T-cell (primary cell): Measurements from ENCODE around the gene MEGF8. TPM values are rescaled to one million over a fixed set of nuclear protein-coding genes. Genes with fewer than 3 reads are reported as not detected.

Source experiments
- ATAC-seq, 4 experiments: fragments of 200-7000 bp in 3 of 4; fragments of 150-1000 bp in 1 of 4; cut with Tn5 transposase; replicated peaks in 1 of 4; 1 replicate in 3 of 4; 2 replicates in 1 of 4; pipeline ENCODE4 v1.10.0; 2021; ENCODE audit warnings: moderate library complexity in 3 of 4, mild to moderate bottlenecking in 2 of 4, moderate number of reproducible peaks in 1 of 4
- CTCF ChIA-PET, 2 donors: fragments of 300-600 bp; sonication (Branson Sonifier 250); formaldehyde crosslinking; loops; one replicate each; lab custom pipeline; 2022; ENCODE audit warnings: antibody characterized with exemption in 2 of 2; lab: Charles Lee
- POLR2A ChIA-PET, 2 donors: fragments of 300-600 bp; sonication (Branson Sonifier 250); formaldehyde crosslinking; loops; one replicate each; lab custom pipeline; 2022; ENCODE audit warnings: antibody characterized with exemption in 2 of 2; lab: Charles Lee
- DNase-seq, 35 experiments: peaks; one replicate each; pipeline versions ENCODE4 v3.0.0 to v3.0.0-alpha.2; 2013 to 2023
- H3K27ac ChIP-seq: one replicate; pipeline ENCODE4 v1.5.1; 2013; ENCODE audit warnings: low read length
- H3K27me3 ChIP-seq, 2 experiments: replicated peaks in 1 of 2; 1 replicate in 1 of 2; 2 replicates in 1 of 2; pipeline versions ENCODE4 v1.6.1 to v1.7.0; 2013; ENCODE audit warnings: low read length in 1 of 2, mixed read lengths in 1 of 2; ENCODE audit not compliant: control insufficient read depth in 2 of 2, insufficient read depth in 2 of 2; ENCODE audit errors: extremely low read depth in 1 of 2
- H3K36me3 ChIP-seq, 2 donors: 1 replicate in 1 of 2; 2 replicates in 1 of 2; pipeline versions ENCODE4 v1.6.1 to v1.7.0; 2013; ENCODE audit warnings: low read length in 1 of 2; ENCODE audit not compliant: control insufficient read depth in 2 of 2, insufficient read depth in 1 of 2; ENCODE audit errors: extremely low read depth in 1 of 2
- H3K4me1 ChIP-seq, 2 experiments: 1 replicate in 1 of 2; 2 replicates in 1 of 2; pipeline versions ENCODE4 v1.6.1 to v1.7.0; 2013; ENCODE audit warnings: low read length in 2 of 2, mixed read lengths in 1 of 2; ENCODE audit not compliant: insufficient read depth in 2 of 2, control insufficient read depth in 1 of 2; ENCODE audit errors: extremely low read depth in 1 of 2
- H3K4me3 ChIP-seq, 2 donors: 1 replicate in 1 of 2; 2 replicates in 1 of 2; pipeline versions ENCODE4 v1.5.1 to v1.7.0; 2013; ENCODE audit warnings: mild to moderate bottlenecking in 2 of 2, low read length in 1 of 2, moderate library complexity in 1 of 2; ENCODE audit not compliant: control insufficient read depth in 1 of 2; ENCODE audit errors: extremely low read depth in 1 of 2
- H3K9me3 ChIP-seq: 2 replicates; pipeline ENCODE4 v1.7.0; 2013
- H3K27ac Mint-ChIP-seq, 2 donors: one replicate each; pipeline ENCODE4 v1.8.0; 2020 to 2021; ENCODE audit warnings: mild to moderate bottlenecking in 2 of 2, mixed read lengths in 2 of 2
- H3K27me3 Mint-ChIP-seq, 2 donors: one replicate each; pipeline ENCODE4 v1.8.0; 2021 to 2022; ENCODE audit warnings: mixed read lengths in 2 of 2
- H3K36me3 Mint-ChIP-seq: one replicate; pipeline ENCODE4 v1.8.0; 2021; ENCODE audit warnings: mixed read lengths
- H3K4me1 Mint-ChIP-seq, 3 donors: one replicate each; pipeline ENCODE4 v1.8.0; 2020 to 2022; ENCODE audit warnings: mixed read lengths in 3 of 3, mild to moderate bottlenecking in 1 of 3
- H3K4me3 Mint-ChIP-seq, 3 donors: one replicate each; pipeline ENCODE4 v1.8.0; 2020 to 2022; ENCODE audit warnings: mild to moderate bottlenecking in 3 of 3, mixed read lengths in 3 of 3, moderate library complexity in 3 of 3
- H3K9me3 Mint-ChIP-seq, 3 donors: one replicate each; pipeline ENCODE4 v1.8.0; 2020 to 2022; ENCODE audit warnings: mixed read lengths in 3 of 3
- WGBS: methylation state at CpG from one replicate; pipeline ENCODE4 v1.1.5; 2013; ENCODE audit warnings: missing lambda C conversion rate; ENCODE audit not compliant: insufficient coverage; 5-methylcytosine and 5-hydroxymethylcytosine counted together
- total RNA-seq, 35 experiments: library from RNA in 6 of 35; stranded (reverse) in 6 of 35; fragments of 120-200 nt in 1 of 35; gene quantifications; one replicate each; pipeline versions ENCODE4 v1.2.1 to v1.2.4 and lab custom pipeline; 2013 to 2026

MEGF8 gene
- total RNA-seq, 5 donors from 2014 or later (not counting 1 experiment from before 2014, with no cell fraction given) = 5.2 to 11.4 (median 9.6) TPM

GRCh38 chr19:42301646-42302203 lies 23.7 kb upstream of the MEGF8 start, which contains the start of gene PRR19:
Gene PRR19, plus strand, starts transcription at chr19:42302132. Its CDS starts 7,453 bp downstream, at chr19:42309585.
- Mint-ChIP-seq H3K27me3 (no peaks in the 10 kb centered on the region), H3K4me3 (peak within 1 kb of the TSS; percentile 84 to 89 (median 88)), H3K9me3 (no peaks in the 10 kb centered on the region), H3K4me1 (peaks cover 21 to 29% (median 26%) of the 10 kb centered on the region in 3 donors), H3K36me3 (no peaks in the 10 kb centered on the region), H3K27ac (peak within 1 kb of the TSS; percentile 81 to 82)
- H3K4me1 ChIP-seq = peaks cover 7 to 26% of the 10 kb centered on the region in 2 experiments
- peak within 1 kb of the TSS; percentile 60 for H3K27ac ChIP-seq
- ATAC-seq (peak; percentile 17 to 24 (median 18)), DNase-seq (no peak)
- 6% methylated on average over 20 of the region's 21 CpGs for WGBS
- H3K4me3 ChIP-seq = peak within 1 kb of the TSS; percentile 66 to 77
- no peaks in the 10 kb centered on the region for H3K27me3 ChIP-seq
- H3K9me3 ChIP-seq = no peaks in the 10 kb centered on the region
- CTCF ChIA-PET = interaction anchor here in 1 of 2 donors (0.6 kb wide), 1 partner anchor 21 kb away, joined by 5 read pairs; no protein-coding TSS in a partner anchor
- H3K36me3 ChIP-seq = peaks cover 0 to 3% of the 10 kb centered on the region in 2 donors
- POLR2A ChIA-PET = no interaction called here

DNA sequence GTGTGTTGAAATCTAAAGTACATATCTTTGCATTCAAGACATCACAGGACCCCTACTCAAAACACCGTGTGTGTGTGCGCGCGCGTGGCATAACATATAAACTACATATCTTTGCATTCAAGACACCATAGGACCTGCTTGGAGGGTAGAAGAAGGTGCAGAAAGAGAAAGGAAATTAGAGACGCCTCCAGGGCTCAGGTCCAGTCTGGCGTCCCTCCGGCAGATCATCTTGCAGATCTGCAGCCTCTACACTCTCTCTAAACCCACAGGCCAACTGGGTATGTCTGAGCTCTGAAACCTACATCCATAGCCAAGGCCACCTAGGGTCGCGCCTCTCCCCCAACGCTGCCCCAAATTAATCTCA lies 22.4 kb upstream of the MEGF8 start:
- Mint-ChIP-seq H3K9me3 (no peaks in the 10 kb centered on the region), H3K36me3 (no peaks in the 10 kb centered on the region), H3K27ac (peak overlapping the region; percentile 76 to 82), H3K27me3 (no peaks in the 10 kb centered on the region), H3K4me1 (peaks cover 21 to 29% (median 26%) of the 10 kb centered on the region in 3 donors), H3K4me3 (peak overlapping the region; percentile 84 to 89 (median 88))
- Histone ChIP-seq H3K36me3 (no peaks in the 10 kb centered on the region), H3K27me3 (no peaks in the 10 kb centered on the region), H3K4me3 (peak overlapping the region in 1 of 2 donors; percentile 77), H3K4me1 (peaks cover 7 to 26% of the 10 kb centered on the region in 2 experiments), H3K27ac (peak overlapping the region; percentile 27), H3K9me3 (no peaks in the 10 kb centered on the region)
- ChIA-PET POLR2A (no interaction called here), CTCF (no interaction called here)
- 100% methylated on average over 3 of the region's 11 CpGs for WGBS
- DNase-seq = no peak
- no peak for ATAC-seq

DNA sequence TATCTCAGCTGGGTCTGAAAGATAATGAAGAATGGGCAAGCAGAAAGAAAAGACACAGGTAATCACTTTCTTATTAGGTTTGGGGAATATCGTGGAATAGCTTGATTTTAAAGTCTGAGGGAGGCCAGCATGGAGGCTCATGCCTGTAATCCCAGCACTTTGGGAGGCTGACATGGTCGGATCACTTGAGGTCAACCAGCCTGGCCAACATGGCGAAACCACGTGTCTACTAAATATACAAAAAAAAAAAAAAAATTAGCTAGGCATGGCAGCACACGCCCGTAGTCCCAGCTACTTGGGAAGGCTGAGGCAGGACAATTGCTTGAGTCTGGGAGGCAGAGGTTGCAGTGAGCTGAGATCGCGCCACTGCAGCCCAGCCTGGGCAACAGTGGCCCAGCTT lies 21.6 kb upstream of the MEGF8 start:
- H3K36me3 Mint-ChIP-seq = no peaks in the 10 kb centered on the region
- H3K9me3 Mint-ChIP-seq = no peaks in the 10 kb centered on the region
- H3K27ac ChIP-seq = no peak overlapping the region
- ChIA-PET CTCF (interaction anchor here (0.6 to 0.7 kb wide), 2 partner anchors 49 to 1135 kb away, joined by 3 read pairs; no protein-coding TSS in a partner anchor), POLR2A (interaction anchor here (0.6 to 0.7 kb wide), 3 partner anchors 19 to 1998 kb away, joined by 3 to 6 read pairs (median 3); no protein-coding TSS in a partner anchor)
- no peak overlapping the region for H3K4me3 ChIP-seq
- peaks cover 7 to 26% of the 10 kb centered on the region in 2 experiments for H3K4me1 ChIP-seq
- DNase-seq = no peak
- peak overlapping the region; percentile 66 to 76 for H3K27ac Mint-ChIP-seq
- H3K9me3 ChIP-seq = no peaks in the 10 kb centered on the region
- no peaks in the 10 kb centered on the region for H3K27me3 Mint-ChIP-seq
- peak overlapping the region; percentile 84 to 89 (median 88) for H3K4me3 Mint-ChIP-seq
- H3K4me1 Mint-ChIP-seq = peaks cover 21 to 29% (median 26%) of the 10 kb centered on the region in 3 donors
- H3K36me3 ChIP-seq = no peaks in the 10 kb centered on the region
- no peaks in the 10 kb centered on the region for H3K27me3 ChIP-seq
- no peak for ATAC-seq
- 100% methylated on average over 2 of the region's 8 CpGs for WGBS

DNA sequence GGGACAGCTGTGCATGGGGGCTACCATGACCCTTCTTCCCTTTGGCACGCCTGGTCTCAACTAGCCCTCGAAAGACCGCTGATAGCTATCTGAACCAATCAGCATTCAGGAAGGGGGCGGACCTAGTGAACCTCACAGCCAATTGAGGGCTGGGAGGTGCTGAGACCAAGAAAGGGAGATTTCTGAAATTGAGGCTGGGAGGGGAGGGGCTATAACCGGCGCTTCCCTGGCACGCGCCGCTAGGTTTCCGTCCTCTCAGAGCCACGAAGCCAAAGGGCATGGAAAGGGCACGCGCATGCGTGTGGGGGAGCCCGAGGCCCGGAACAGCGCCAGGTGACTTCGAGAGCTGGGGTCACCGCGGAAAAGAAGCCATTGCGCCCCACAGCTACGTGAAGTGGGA lies 18.8 kb upstream of the MEGF8 start:
- Mint-ChIP-seq H3K4me1 (peaks cover 15 to 22% (median 16%) of the 10 kb centered on the region in 3 donors), H3K27ac (no peak overlapping the region), H3K27me3 (peaks cover 0 to 4% of the 10 kb centered on the region in 2 donors), H3K36me3 (no peaks in the 10 kb centered on the region), H3K9me3 (no peaks in the 10 kb centered on the region), H3K4me3 (no peak overlapping the region)
- WGBS = 96% methylated on average over 13 of the region's 22 CpGs
- peaks cover 4 to 20% of the 10 kb centered on the region in 2 experiments for H3K4me1 ChIP-seq
- no peaks in the 10 kb centered on the region for H3K36me3 ChIP-seq
- no peak overlapping the region for H3K4me3 ChIP-seq
- no peaks in the 10 kb centered on the region for H3K9me3 ChIP-seq
- H3K27ac ChIP-seq = no peak overlapping the region
- ChIA-PET POLR2A (no interaction called here), CTCF (no interaction called here)
- peaks cover 0 to 15% of the 10 kb centered on the region in 2 experiments for H3K27me3 ChIP-seq
- ATAC-seq (no peak), DNase-seq (no peak)

DNA sequence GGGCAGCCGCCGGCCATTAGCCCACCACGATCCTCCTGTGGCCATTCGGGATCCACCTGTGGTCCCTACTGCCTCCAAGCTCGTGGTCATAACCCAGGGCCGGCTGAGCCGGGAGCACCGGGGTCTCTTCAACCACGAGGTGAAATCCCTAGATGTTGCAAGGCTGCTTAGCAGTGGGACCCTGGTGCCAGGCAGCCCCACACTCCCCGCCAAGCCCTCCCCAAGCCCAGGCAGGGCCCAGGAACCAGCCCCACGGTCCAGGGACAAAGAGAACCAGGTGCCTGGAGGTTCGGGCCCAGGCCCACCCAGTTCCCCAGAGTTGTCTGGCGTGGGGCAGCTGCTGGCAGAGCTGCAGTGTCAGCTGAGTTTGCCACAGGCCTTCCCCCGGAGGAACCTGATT lies 15.7 kb upstream of the MEGF8 start:
- POLR2A ChIA-PET = no interaction called here
- CTCF ChIA-PET = no interaction called here
- ATAC-seq (no peak), DNase-seq (no peak)
- WGBS = 88% methylated on average over 14 of the region's 14 CpGs
- no peak overlapping the region for H3K27ac Mint-ChIP-seq
- peaks cover 10 to 44% of the 10 kb centered on the region in 2 experiments for H3K27me3 ChIP-seq
- no peaks in the 10 kb centered on the region for H3K9me3 Mint-ChIP-seq
- no peak overlapping the region for H3K4me3 ChIP-seq
- H3K4me1 Mint-ChIP-seq = peaks cover 5 to 14% (median 7%) of the 10 kb centered on the region in 3 donors
- no peak overlapping the region for H3K4me3 Mint-ChIP-seq
- no peaks in the 10 kb centered on the region for H3K9me3 ChIP-seq
- no peak overlapping the region for H3K27ac ChIP-seq
- H3K4me1 ChIP-seq = peaks cover 0 to 16% of the 10 kb centered on the region in 2 experiments
- H3K36me3 Mint-ChIP-seq = no peaks in the 10 kb centered on the region
- H3K36me3 ChIP-seq = no peaks in the 10 kb centered on the region
- peaks cover 18 to 29% of the 10 kb centered on the region in 2 donors for H3K27me3 Mint-ChIP-seq

DNA sequence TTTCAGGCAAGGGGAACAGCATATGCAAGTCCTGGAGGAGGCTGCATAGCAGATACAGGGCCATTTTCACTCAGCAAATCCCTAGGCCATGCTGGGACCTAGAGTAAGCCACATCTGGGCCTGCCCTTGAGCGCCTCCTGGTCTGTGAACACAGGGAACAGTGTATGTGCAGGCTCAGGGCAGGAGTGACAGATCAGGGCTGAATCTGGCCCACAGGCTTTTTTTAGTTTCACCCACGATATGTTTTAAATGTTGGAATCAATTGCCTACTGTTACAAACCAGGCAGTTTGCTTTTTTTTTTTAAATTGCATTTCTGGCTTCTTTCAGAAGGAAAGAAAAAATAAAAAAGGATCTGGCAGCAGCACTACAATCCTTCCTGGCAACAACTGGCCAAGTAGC lies 13.8 kb upstream of the MEGF8 start:
- H3K4me3 ChIP-seq = no peak overlapping the region
- 100% methylated on average over 1 of the region's 2 CpGs for WGBS
- H3K27me3 ChIP-seq = peaks cover 10 to 56% of the 10 kb centered on the region in 2 experiments
- Mint-ChIP-seq H3K4me1 (peaks cover 5 to 15% (median 7%) of the 10 kb centered on the region in 3 donors), H3K9me3 (no peaks in the 10 kb centered on the region), H3K27me3 (peaks cover 25 to 34% of the 10 kb centered on the region in 2 donors), H3K36me3 (no peaks in the 10 kb centered on the region), H3K4me3 (peak overlapping the region in 1 of 3 donors; percentile 73), H3K27ac (no peak overlapping the region)
- peaks cover 0 to 18% of the 10 kb centered on the region in 2 experiments for H3K4me1 ChIP-seq
- H3K9me3 ChIP-seq = no peaks in the 10 kb centered on the region
- ATAC-seq (no peak), DNase-seq (no peak)
- H3K27ac ChIP-seq = no peak overlapping the region
- H3K36me3 ChIP-seq = no peaks in the 10 kb centered on the region
- ChIA-PET CTCF (interaction anchor here in 1 of 2 donors (0.9 kb wide), 1 partner anchor 83 kb away, joined by 4 read pairs; no protein-coding TSS in a partner anchor), POLR2A (no interaction called here)
